Liver (tissue), 9 donors: ENCODE results near the gene CARS1. TPM values are rescaled to one million over a fixed set of nuclear protein-coding genes. Genes with fewer than 3 reads are reported as not detected.

Experiments used
- DNase-seq: peaks from one replicate; pipeline ENCODE4 v3.0.0-alpha.2; 2017; ENCODE audit warnings: low spot score
- H3K27ac ChIP-seq, 2 donors: one replicate each; pipeline ENCODE4 v1.7.0; 2013; ENCODE audit warnings: inconsistent platforms in 2 of 2, low read length in 2 of 2, control low read depth in 1 of 2, low read depth in 1 of 2, mild to moderate bottlenecking in 1 of 2
- H3K27me3 ChIP-seq, 4 donors: one replicate each; pipeline versions ENCODE4 v1.6.1 to v1.7.0; 2013; ENCODE audit warnings: low read length in 3 of 4, inconsistent platforms in 1 of 4, mild to moderate bottlenecking in 1 of 4, moderate library complexity in 1 of 4; ENCODE audit not compliant: control insufficient read depth in 4 of 4, insufficient read depth in 4 of 4
- H3K36me3 ChIP-seq, 4 donors: one replicate each; pipeline versions ENCODE4 v1.6.1 to v1.7.0; 2013; ENCODE audit warnings: low read length in 3 of 4, mild to moderate bottlenecking in 3 of 4, low read depth in 1 of 4, moderate library complexity in 1 of 4; ENCODE audit not compliant: control insufficient read depth in 4 of 4, insufficient read depth in 3 of 4
- H3K4me1 ChIP-seq, 4 donors: one replicate each; pipeline versions ENCODE4 v1.6.1 to v1.7.0; 2013; ENCODE audit warnings: low read length in 3 of 4, mild to moderate bottlenecking in 3 of 4, moderate library complexity in 1 of 4; ENCODE audit not compliant: control insufficient read depth in 4 of 4, insufficient read depth in 4 of 4
- H3K4me3 ChIP-seq, 3 donors: one replicate each; pipeline versions ENCODE4 v1.6.1 to v1.7.0; 2013; ENCODE audit warnings: low read length in 3 of 3, control low read depth in 1 of 3, low read depth in 1 of 3, mild to moderate bottlenecking in 1 of 3
- H3K9ac ChIP-seq, 2 donors: one replicate each; pipeline ENCODE4 v1.7.0; 2013; ENCODE audit warnings: low read length in 2 of 2, mild to moderate bottlenecking in 2 of 2, moderate library complexity in 2 of 2, control low read depth in 1 of 2, low read depth in 1 of 2
- H3K9me3 ChIP-seq, 4 donors: one replicate each; pipeline versions ENCODE4 v1.6.1 to v1.7.0; 2013; ENCODE audit warnings: low read length in 3 of 4; ENCODE audit not compliant: control insufficient read depth in 4 of 4
- ATF3 ChIP-seq: IDR thresholded peaks from 2 replicates; pipeline ENCODE4 v1.6.1; 2016; ENCODE audit warnings: antibody characterized with exemption
- CTCF ChIP-seq: fragments of 150-350 bp; IDR thresholded peaks from 2 replicates; pipeline ENCODE4 v1.5.1; 2017; ENCODE audit warnings: improper control_type of control experiment, low read depth, low read length; ENCODE audit not compliant: missing input control
- EGR1 ChIP-seq, 2 donors: IDR thresholded peaks; 2 replicates each; pipeline ENCODE4 v1.6.1; 2016 to 2018; ENCODE audit warnings: antibody characterized with exemption in 2 of 2, low read depth in 2 of 2
- FOXA1 ChIP-seq: IDR thresholded peaks from 2 replicates; pipeline ENCODE4 v1.6.1; 2016; ENCODE audit warnings: antibody characterized with exemption
- GABPA ChIP-seq, 2 donors: IDR thresholded peaks in 1 of 2; conservative IDR thresholded peaks in 1 of 2; 2 replicates each; pipeline ENCODE4 v1.6.1; 2016; ENCODE audit warnings: antibody characterized with exemption in 2 of 2, mild to moderate bottlenecking in 1 of 2, moderate library complexity in 1 of 2
- HNF4A ChIP-seq, 2 donors: conservative IDR thresholded peaks; 2 replicates each; pipeline ENCODE4 v1.6.1; 2016; ENCODE audit warnings: antibody characterized with exemption in 2 of 2, mild to moderate bottlenecking in 2 of 2
- HNF4G ChIP-seq: IDR thresholded peaks from 2 replicates; pipeline ENCODE4 v1.6.1; 2016; ENCODE audit warnings: antibody characterized with exemption
- JUND ChIP-seq, 2 donors: IDR thresholded peaks; 2 replicates each; pipeline ENCODE4 v1.6.1; 2016; ENCODE audit warnings: antibody characterized with exemption in 2 of 2
- NR2F2 ChIP-seq: IDR thresholded peaks from 2 replicates; pipeline ENCODE4 v1.6.1; 2016; ENCODE audit warnings: antibody characterized with exemption
- RAD21 ChIP-seq, 2 donors: IDR thresholded peaks; 2 replicates each; pipeline ENCODE4 v1.6.1; 2016; ENCODE audit warnings: antibody characterized with exemption in 2 of 2, mild to moderate bottlenecking in 2 of 2
- RXRA ChIP-seq, 2 donors: IDR thresholded peaks; 2 replicates each; pipeline ENCODE4 v1.6.1; 2017 to 2018; ENCODE audit warnings: antibody characterized with exemption in 2 of 2, mild to moderate bottlenecking in 1 of 2
- SP1 ChIP-seq: IDR thresholded peaks from 2 replicates; pipeline ENCODE4 v1.6.1; 2018; ENCODE audit warnings: antibody characterized with exemption, mild to moderate bottlenecking
- TAF1 ChIP-seq: conservative IDR thresholded peaks from 2 replicates; pipeline ENCODE4 v1.6.1; 2016; ENCODE audit warnings: antibody characterized with exemption, mild to moderate bottlenecking
- YY1 ChIP-seq: IDR thresholded peaks from 2 replicates; pipeline ENCODE4 v1.6.1; 2016; ENCODE audit warnings: antibody characterized with exemption, mild to moderate bottlenecking
- ZBTB33 ChIP-seq: IDR thresholded peaks from 2 replicates; pipeline ENCODE4 v1.6.1; 2016; ENCODE audit warnings: antibody characterized with exemption
- WGBS: extraction: QIAGEN DNeasy Blood & Tissue Kit; methylation state at CpG from one replicate; pipeline ENCODE4 v1.1.7; 2013; 5-methylcytosine and 5-hydroxymethylcytosine counted together
- polyA plus RNA-seq, 2 donors: library from polyadenylated mRNA; stranded (reverse) in 1 of 2; unstranded in 1 of 2; fragments of 200-250 nt in 1 of 2; fragments of >200 nt in 1 of 2; fragmentation: Nextera tagmentation in 1 of 2; extraction: Ambion mirVana in 1 of 2; gene quantifications; one replicate each; pipeline versions ENCODE4 v1.2.1 to v1.2.3, GENCODE V29; 2013 to 2015
- total RNA-seq, 2 donors: library from RNA; depleted of rRNA; stranded (reverse); fragments of >200 nt; gene quantifications; one replicate each; pipeline ENCODE4 v1.2.3, GENCODE V29; 2014
- TF ChIP-seq, protein P1 (sequence below): IDR thresholded peaks from 2 replicates; pipeline ENCODE4 v1.6.1; 2016; ENCODE audit warnings: antibody characterized with exemption
- donor health status: healthy.
- donor health status: healthy.
- donor health status: healthy.
- donor health status: healthy.
- donor health status: healthy.

Gene CARS1
- total and polyA plus RNA-seq, 4 donors = 15.2 to 40.1 (median 22.1) TPM

GRCh38 chr11:2975594-2975993 lies 81.6 kb downstream of the CARS1 start:
- no peaks in the 10 kb centered on the region for H3K4me1 ChIP-seq
- no peak overlapping the region for H3K9ac ChIP-seq
- H3K27ac ChIP-seq = no peak overlapping the region
- TF ChIP-seq RAD21 (IDR thresholded peaks at IDR 0.05) (peak; percentile 71 to 80), CTCF (peak; percentile 44), FOXA1 (no peak), HNF4A (conservative IDR thresholded peaks at IDR 0.05) (no peak)
- TF ChIP-seq, protein P1, sequence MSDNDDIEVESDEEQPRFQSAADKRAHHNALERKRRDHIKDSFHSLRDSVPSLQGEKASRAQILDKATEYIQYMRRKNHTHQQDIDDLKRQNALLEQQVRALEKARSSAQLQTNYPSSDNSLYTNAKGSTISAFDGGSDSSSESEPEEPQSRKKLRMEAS = no peak
- H3K4me3 ChIP-seq = no peak overlapping the region
- 87% methylated on average over 4 of the region's 4 CpGs for WGBS
- no peaks in the 10 kb centered on the region for H3K9me3 ChIP-seq
- H3K27me3 ChIP-seq = no peaks in the 10 kb centered on the region
- DNase-seq = no peak
- peaks cover 9 to 65% (median 57%) of the 10 kb centered on the region in 4 donors for H3K36me3 ChIP-seq

GRCh38 chr11:2974272-2974671 lies 83.0 kb downstream of the CARS1 start:
- no peaks in the 10 kb centered on the region for H3K9me3 ChIP-seq
- H3K9ac ChIP-seq = no peak overlapping the region
- WGBS = 96% methylated on average over 3 of the region's 3 CpGs
- H3K36me3 ChIP-seq = peaks cover 14 to 78% (median 70%) of the 10 kb centered on the region in 4 donors
- no peak overlapping the region for H3K27ac ChIP-seq
- no peaks in the 10 kb centered on the region for H3K27me3 ChIP-seq
- TF ChIP-seq HNF4G = no peak
- TF ChIP-seq ZBTB33 = no peak
- no peak for TF ChIP-seq YY1
- no peak for TF ChIP-seq TAF1
- TF ChIP-seq ATF3 = no peak
- TF ChIP-seq JUND (IDR thresholded peaks at IDR 0.05) = no peak
- TF ChIP-seq SP1 = no peak
- no peak for DNase-seq
- no peaks in the 10 kb centered on the region for H3K4me1 ChIP-seq
- H3K4me3 ChIP-seq = no peak overlapping the region

- WGBS = 85% methylated on average over 6 of the region's 6 CpGs
- H3K9ac ChIP-seq = no peak overlapping the region
- DNase-seq = no peak
- H3K9me3 ChIP-seq = no peaks in the 10 kb centered on the region
- no peak overlapping the region for H3K27ac ChIP-seq
- no peak overlapping the region for H3K4me3 ChIP-seq
- H3K36me3 ChIP-seq = peaks cover 12 to 93% (median 76%) of the 10 kb centered on the region in 4 donors
- H3K4me1 ChIP-seq = no peaks in the 10 kb centered on the region
- TF ChIP-seq CTCF (no peak), EGR1 (IDR thresholded peaks at IDR 0.05; ENCODE audit: low read depth in 2 of 2) (no peak), RAD21 (IDR thresholded peaks at IDR 0.05) (no peak), GABPA (IDR thresholded peaks at IDR 0.05 in 1 of 2, conservative IDR thresholded peaks at IDR 0.05 in 1 of 2) (no peak), NR2F2 (no peak), RXRA (IDR thresholded peaks at IDR 0.05) (no peak)
- H3K27me3 ChIP-seq = no peaks in the 10 kb centered on the region
These were observed 88.8 kb downstream of the CARS1 start for GRCh38 chr11:2968341-2968900.
